ENCODE data around the gene SLC9A3.
"Not testable (repeated sequence)": the region's sequence is repeated elsewhere in the genome, so short reads cannot be mapped to it uniquely, and the experiment has no call there.

The SLC9A3 gene

GRCh38 chr5:523441-524222 is 617 bp downstream of the SLC9A3 start:
- DNase-seq: no peak

GRCh38 chr5:522899-523440 is 1.3 kb downstream of the SLC9A3 start:
- DNase-seq: peak; percentile 64

GRCh38 chr5:522116-522515 is 2.1 kb downstream of the SLC9A3 start:
- no peak for DNase-seq

GRCh38 chr5:521680-522079 is 2.6 kb downstream of the SLC9A3 start:
- no peak for DNase-seq

- DNase-seq: no peak
Measured at GRCh38 chr5:520850-521226, 3.4 kb downstream of the SLC9A3 start.

GRCh38 chr5:520196-520849 is 3.9 kb downstream of the SLC9A3 start:
- no peak for DNase-seq

- DNase-seq: no peak
Measured at GRCh38 chr5:518721-519120, 5.5 kb downstream of the SLC9A3 start.

- DNase-seq: no peak
Measured at GRCh38 chr5:517535-518100, 6.6 kb downstream of the SLC9A3 start.

- DNase-seq: no peak
Measured at GRCh38 chr5:516980-517379, 7.3 kb downstream of the SLC9A3 start.

- no peak for DNase-seq
Measured at GRCh38 chr5:516338-516925, 7.8 kb downstream of the SLC9A3 start.

GRCh38 chr5:515273-515836 is 8.9 kb downstream of the SLC9A3 start:
- DNase-seq: no peak

GRCh38 chr5:514673-515072 is 9.6 kb downstream of the SLC9A3 start:
- no peak for DNase-seq

- DNase-seq: no peak
Measured at GRCh38 chr5:514101-514485, 10.2 kb downstream of the SLC9A3 start.

- DNase-seq: no peak
Measured at GRCh38 chr5:513216-514100, 10.8 kb downstream of the SLC9A3 start.

- no peak for DNase-seq
Measured at GRCh38 chr5:511476-511875, 12.8 kb downstream of the SLC9A3 start.

GRCh38 chr5:510521-510920 is 13.7 kb downstream of the SLC9A3 start:
- no peak for DNase-seq

GRCh38 chr5:509611-510185 is 14.6 kb downstream of the SLC9A3 start:
- DNase-seq: no peak

GRCh38 chr5:507986-508575 is 16.2 kb downstream of the SLC9A3 start:
- DNase-seq: not testable (repeated sequence)

- DNase-seq: no peak
Measured at GRCh38 chr5:505951-506525, 18.2 kb downstream of the SLC9A3 start.

- no peak for DNase-seq
Measured at GRCh38 chr5:504326-505154, 19.7 kb downstream of the SLC9A3 start.
